Mucosa of gallbladder (tissue), 1 donor: ENCODE data around the gene SLC6A19. TPM values are rescaled to one million over a fixed set of nuclear protein-coding genes. Genes with fewer than 3 reads are reported as not detected.
"Not testable (repeated sequence)": the region's sequence is repeated elsewhere in the genome, so short reads cannot be mapped to it uniquely, and the experiment has no call there.

Source experiments
- DNase-seq: peaks from one replicate; pipeline ENCODE4 v3.0.0-alpha.2; 2020; ENCODE audit warnings: low spot score
- total RNA-seq: library from RNA; stranded (reverse); gene quantifications from one replicate; pipeline ENCODE4 v1.2.1, GENCODE V29; 2021
- donor health status: DM: no; HTN: no; CAD: no.

SLC6A19 gene
- total RNA-seq, 1 donor from 2014 or later: 179 TPM

- no peak for DNase-seq
Measured at GRCh38 chr5:1265461-1266455, 64.4 kb downstream of the SLC6A19 start.

- DNase-seq: no peak
Measured at GRCh38 chr5:1266791-1267190, 65.4 kb downstream of the SLC6A19 start.

GRCh38 chr5:1267464-1267863 is 66.1 kb downstream of the SLC6A19 start:
- not testable (repeated sequence) for DNase-seq

- no peak for DNase-seq
Measured at GRCh38 chr5:1268056-1268455, 66.7 kb downstream of the SLC6A19 start.

DNA sequence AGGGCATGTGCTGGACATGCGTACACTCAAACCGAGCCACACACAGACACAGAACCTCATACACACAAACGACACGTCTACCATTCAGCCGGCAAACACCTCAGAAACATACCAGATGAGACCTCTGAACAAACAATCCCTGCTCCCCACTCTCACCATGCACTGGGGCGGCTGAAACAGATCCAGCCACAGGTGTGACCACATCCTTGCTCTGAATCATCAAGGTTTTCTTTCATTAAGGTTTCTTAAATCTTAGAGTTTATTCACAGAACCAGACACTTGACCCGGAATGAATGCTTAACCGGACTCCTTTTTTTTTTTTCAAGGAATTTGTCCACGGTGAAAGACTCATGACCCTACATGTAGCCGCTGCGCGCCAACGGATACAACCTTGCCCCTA is 67.3 kb downstream of the SLC6A19 start:
- DNase-seq: no peak

DNA sequence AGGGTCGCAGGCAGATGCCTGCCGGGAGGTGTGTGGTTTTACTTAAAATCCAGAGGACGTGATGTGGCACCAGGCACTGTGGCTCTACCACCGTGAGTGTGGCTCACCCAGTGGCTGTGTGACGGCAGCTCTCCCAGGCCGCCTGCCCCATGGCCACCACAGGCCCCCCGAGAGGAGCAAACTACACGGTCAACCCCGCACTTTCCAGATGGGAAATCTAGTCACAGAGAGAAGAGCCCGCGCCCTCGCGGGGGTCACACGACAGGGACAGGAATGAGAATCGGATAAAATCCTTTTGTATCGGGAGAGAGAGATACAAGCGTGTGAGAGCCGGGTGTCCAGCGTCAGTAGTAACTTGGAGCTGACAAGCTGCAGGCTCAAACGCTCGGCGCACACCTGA is 69.0 kb downstream of the SLC6A19 start:
- DNase-seq: no peak

DNA sequence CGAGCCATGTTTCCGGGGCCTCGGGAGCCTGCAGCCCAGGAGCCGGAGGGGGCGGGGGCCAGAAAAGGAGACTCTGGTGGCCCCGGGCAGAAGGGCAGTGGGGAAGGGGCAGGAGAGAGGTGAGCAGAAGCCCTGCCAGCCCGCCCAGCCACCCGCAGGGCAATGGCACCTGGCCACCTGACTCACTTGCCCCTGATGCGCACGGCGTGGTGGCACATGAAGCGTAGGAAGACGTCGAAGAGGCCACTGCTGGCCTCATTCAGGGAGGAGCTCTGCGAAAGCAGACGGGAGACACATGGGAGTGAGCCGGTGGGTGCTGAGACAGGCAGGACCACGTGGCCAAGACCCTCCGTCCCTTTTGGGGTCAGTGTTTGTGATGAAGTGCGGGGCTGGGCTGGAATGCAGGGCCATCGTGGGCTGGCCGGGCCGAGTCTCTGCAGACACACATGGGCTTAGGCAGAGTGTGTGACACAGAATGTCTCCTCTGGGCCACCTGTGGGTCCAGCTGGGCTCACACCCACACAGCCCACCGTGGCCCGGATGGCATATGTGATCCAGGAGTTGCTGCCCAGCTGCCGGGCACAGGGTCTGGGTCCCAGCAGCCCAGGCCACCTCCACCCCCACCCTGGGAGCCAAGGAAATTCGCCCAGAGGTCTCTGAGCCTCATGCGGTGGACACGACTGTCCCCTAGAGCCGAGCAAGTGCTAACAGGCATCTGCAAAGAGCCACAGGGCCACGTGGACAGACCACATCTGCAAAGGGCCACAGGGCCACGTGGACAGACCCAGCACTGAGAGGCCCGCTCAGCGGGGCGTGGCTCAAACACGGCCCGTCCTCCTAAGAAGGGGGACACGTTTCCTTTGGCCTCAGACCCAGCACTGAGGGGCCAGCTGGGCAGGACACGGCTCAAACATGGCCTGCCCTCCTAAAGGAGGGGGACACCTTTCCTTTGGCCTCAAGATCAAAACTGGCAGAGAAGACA is 69.8 kb downstream of the SLC6A19 start:
- DNase-seq: no peak

DNA sequence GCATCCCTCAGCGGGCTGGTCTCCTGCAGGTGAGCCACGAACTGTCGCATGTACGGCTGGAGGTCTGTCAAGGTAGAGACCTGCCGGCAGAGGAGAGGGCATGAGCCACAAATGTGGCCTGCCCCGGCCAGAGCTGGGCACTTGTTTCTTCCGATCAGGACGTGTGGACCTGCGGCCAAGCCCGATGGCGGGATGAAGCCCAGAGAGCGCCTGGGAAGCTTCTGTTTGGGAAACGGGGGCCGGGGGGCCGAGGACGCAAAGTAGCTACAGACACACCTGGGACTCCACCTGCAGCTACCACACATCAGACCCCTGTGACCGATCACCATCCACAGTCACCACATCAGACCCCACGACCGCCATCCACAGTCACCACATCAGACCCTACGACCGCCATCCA is 70.8 kb downstream of the SLC6A19 start:
- no peak for DNase-seq

- no peak for DNase-seq
Measured at GRCh38 chr5:1273745-1274144, 72.3 kb downstream of the SLC6A19 start.

GRCh38 chr5:1274471-1274870 is 73.1 kb downstream of the SLC6A19 start:
- DNase-seq: no peak

Other genes with a start within 250 kb of the SLC6A19 start
- 7.6 TPM for gene NKD2, start 192.8 kb upstream of the SLC6A19 start, total RNA-seq
- gene SLC12A7, start 89.5 kb upstream of the SLC6A19 start, total RNA-seq: 344 TPM
- gene SLC6A18, start 23.8 kb downstream of the SLC6A19 start, total RNA-seq: not detected
- not detected for gene TERT, start 93.5 kb downstream of the SLC6A19 start, total RNA-seq
- gene CLPTM1L, start 143.5 kb downstream of the SLC6A19 start, total RNA-seq: 83.2 TPM
- 0.23 TPM for gene SLC6A3, start 243.8 kb downstream of the SLC6A19 start, total RNA-seq